HepG2 (cell line): ENCODE results near the gene UBR1.

Experiments
- RFX5 ChIP-seq: IDR thresholded peaks from 2 replicates; pipeline ENCODE4 v1.6.1; 2011; ENCODE audit warnings: low read depth, low read length, improper control_type of control experiment
- ZNF263 ChIP-seq: sonication (generic); formaldehyde crosslinking; IDR thresholded peaks from 2 replicates; pipeline ENCODE4 v1.4.0; 2020; ENCODE audit warnings: missing genetic modification reagents
- ZNF768 ChIP-seq: sonication (generic); formaldehyde crosslinking; IDR thresholded peaks from 2 replicates; pipeline ENCODE4 v1.4.0; 2020; ENCODE audit warnings: missing genetic modification reagents
- TF ChIP-seq, protein P1 (sequence below): sonication (generic); formaldehyde crosslinking; IDR thresholded peaks from 2 replicates; pipeline ENCODE4 v1.9.0; 2021; ENCODE audit warnings: missing genetic modification reagents, mild to moderate bottlenecking, borderline replicate concordance
- TF ChIP-seq, protein P2 (sequence below), 2 experiments: sonication (generic) in 1 of 2; formaldehyde crosslinking in 1 of 2; IDR thresholded peaks; 2 replicates each; pipeline versions ENCODE4 v1.5.1 to v1.6.1; 2011 to 2020; ENCODE audit warnings: borderline replicate concordance in 1 of 2, low read depth in 1 of 2, low read length in 1 of 2, mild to moderate bottlenecking in 1 of 2, missing genetic modification reagents in 1 of 2, moderate library complexity in 1 of 2
- TF ChIP-seq, protein P3 (sequence below): sonication (generic); formaldehyde crosslinking; IDR thresholded peaks from 2 replicates; pipeline ENCODE4 v1.4.0; 2020; ENCODE audit warnings: missing genetic modification reagents

DNA sequence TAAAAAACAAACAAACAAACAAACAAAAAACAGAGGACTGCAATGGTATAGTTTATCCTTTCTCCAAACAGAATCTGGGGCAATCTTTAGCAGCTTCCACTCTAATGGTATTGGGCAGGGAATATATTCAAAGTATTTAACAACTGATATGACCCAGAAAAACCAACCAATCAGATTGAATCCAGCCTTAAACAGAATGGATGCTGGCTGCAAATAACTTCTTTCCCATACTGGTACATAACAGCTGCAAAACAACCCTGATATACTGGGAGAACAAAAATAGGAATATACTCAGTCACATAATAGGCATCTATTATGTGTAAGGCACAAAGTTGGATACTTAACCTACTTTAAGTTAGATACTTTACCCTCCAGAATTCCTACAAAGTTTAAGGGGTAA lies 49.1 kb downstream of the UBR1 start:
- TF ChIP-seq RFX5, result no peak
- TF ChIP-seq, protein P1, sequence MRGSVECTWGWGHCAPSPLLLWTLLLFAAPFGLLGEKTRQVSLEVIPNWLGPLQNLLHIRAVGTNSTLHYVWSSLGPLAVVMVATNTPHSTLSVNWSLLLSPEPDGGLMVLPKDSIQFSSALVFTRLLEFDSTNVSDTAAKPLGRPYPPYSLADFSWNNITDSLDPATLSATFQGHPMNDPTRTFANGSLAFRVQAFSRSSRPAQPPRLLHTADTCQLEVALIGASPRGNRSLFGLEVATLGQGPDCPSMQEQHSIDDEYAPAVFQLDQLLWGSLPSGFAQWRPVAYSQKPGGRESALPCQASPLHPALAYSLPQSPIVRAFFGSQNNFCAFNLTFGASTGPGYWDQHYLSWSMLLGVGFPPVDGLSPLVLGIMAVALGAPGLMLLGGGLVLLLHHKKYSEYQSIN (CRISPR knock-in tag), result no peak
- no peak for TF ChIP-seq ZNF263 (CRISPR knock-in tag)
- TF ChIP-seq, protein P2, sequence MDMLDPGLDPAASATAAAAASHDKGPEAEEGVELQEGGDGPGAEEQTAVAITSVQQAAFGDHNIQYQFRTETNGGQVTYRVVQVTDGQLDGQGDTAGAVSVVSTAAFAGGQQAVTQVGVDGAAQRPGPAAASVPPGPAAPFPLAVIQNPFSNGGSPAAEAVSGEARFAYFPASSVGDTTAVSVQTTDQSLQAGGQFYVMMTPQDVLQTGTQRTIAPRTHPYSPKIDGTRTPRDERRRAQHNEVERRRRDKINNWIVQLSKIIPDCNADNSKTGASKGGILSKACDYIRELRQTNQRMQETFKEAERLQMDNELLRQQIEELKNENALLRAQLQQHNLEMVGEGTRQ (IDR thresholded peaks at IDR 0.05; ENCODE audit: low read depth, low read length), result no peak
- TF ChIP-seq, protein P2 (CRISPR knock-in tag; IDR thresholded peaks at IDR 0.05; ENCODE audit: borderline replicate concordance), result no peak
- TF ChIP-seq, protein P3, sequence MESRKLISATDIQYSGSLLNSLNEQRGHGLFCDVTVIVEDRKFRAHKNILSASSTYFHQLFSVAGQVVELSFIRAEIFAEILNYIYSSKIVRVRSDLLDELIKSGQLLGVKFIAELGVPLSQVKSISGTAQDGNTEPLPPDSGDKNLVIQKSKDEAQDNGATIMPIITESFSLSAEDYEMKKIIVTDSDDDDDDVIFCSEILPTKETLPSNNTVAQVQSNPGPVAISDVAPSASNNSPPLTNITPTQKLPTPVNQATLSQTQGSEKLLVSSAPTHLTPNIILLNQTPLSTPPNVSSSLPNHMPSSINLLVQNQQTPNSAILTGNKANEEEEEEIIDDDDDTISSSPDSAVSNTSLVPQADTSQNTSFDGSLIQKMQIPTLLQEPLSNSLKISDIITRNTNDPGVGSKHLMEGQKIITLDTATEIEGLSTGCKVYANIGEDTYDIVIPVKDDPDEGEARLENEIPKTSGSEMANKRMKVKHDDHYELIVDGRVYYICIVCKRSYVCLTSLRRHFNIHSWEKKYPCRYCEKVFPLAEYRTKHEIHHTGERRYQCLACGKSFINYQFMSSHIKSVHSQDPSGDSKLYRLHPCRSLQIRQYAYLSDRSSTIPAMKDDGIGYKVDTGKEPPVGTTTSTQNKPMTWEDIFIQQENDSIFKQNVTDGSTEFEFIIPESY (CRISPR knock-in tag), result no peak
- no peak for TF ChIP-seq ZNF768 (CRISPR knock-in tag)
